IMR-90 (cell line): ENCODE measurements around the gene ROBO3. TPM values are rescaled to one million over a fixed set of nuclear protein-coding genes. Genes with fewer than 3 reads are reported as not detected.

Experiments
- ATAC-seq: fragments of 200-7000 bp; cut with Tn5 transposase; 2 replicates; pipeline ENCODE4 v1.9.1; 2020; ENCODE audit warnings: low read depth, mild to moderate bottlenecking, moderate library complexity
- BruUV-seq: library from RNA; stranded (reverse); fragments of 400-500 nt; replicated peaks from 2 replicates; lab custom pipeline; 2021; lab: Mats Ljungman, UMichigan
- CTCF ChIA-PET: fragments of 300-600 bp; formaldehyde crosslinking; extraction: SDS; loops from one replicate; lab custom pipeline; 2021; ENCODE audit warnings: antibody characterized with exemption; lab: Yijun Ruan, JAX
- POLR2A ChIA-PET: fragments of 300-600 bp; sonication (Branson Sonifier 250); formaldehyde crosslinking; loops from one replicate; lab custom pipeline; 2022; ENCODE audit warnings: antibody characterized with exemption; ENCODE audit not compliant: unreplicated experiment; lab: Charles Lee
- DNase-seq: peaks from one replicate; pipeline ENCODE4 v3.0.0; 2013
- H2AFZ ChIP-seq: replicated peaks from 2 replicates; pipeline ENCODE3; 2013; ENCODE audit warnings: low read length, mild to moderate bottlenecking; ENCODE audit not compliant: poor library complexity
- H2AK5ac ChIP-seq: 2 replicates; pipeline ENCODE4 v1.6.1; 2013; ENCODE audit warnings: low read depth, low read length, inconsistent platforms
- H2AK9ac ChIP-seq: replicated peaks from 2 replicates; pipeline ENCODE3; 2013; ENCODE audit warnings: mild to moderate bottlenecking, low read depth, low read length, moderate library complexity; ENCODE audit not compliant: poor library complexity
- H2BK120ac ChIP-seq: 2 replicates; pipeline ENCODE4 v1.6.1; 2013; ENCODE audit warnings: low read depth, low read length, inconsistent platforms
- H2BK15ac ChIP-seq: 3 replicates; pipeline ENCODE4 v1.6.1; 2013; ENCODE audit warnings: low read depth, low read length, inconsistent platforms
- H2BK20ac ChIP-seq: 2 replicates; pipeline ENCODE4 v1.6.1; 2013; ENCODE audit warnings: low read depth, mild to moderate bottlenecking, inconsistent platforms, low read length, moderate library complexity
- H2BK5ac ChIP-seq: 2 replicates; pipeline ENCODE4 v1.6.1; 2013; ENCODE audit warnings: mild to moderate bottlenecking, low read depth, low read length, inconsistent platforms; ENCODE audit not compliant: poor library complexity, severe bottlenecking
- H3K14ac ChIP-seq: replicated peaks from 2 replicates; pipeline ENCODE4 v1.6.1; 2013; ENCODE audit warnings: low read depth, low read length, inconsistent platforms
- H3K18ac ChIP-seq: 2 replicates; pipeline ENCODE4 v1.6.1; 2013; ENCODE audit warnings: low read depth, low read length, control low read depth
- H3K23ac ChIP-seq: 2 replicates; pipeline ENCODE4 v1.6.1; 2013; ENCODE audit warnings: low read depth, low read length, inconsistent platforms
- H3K27ac ChIP-seq: 2 replicates; pipeline ENCODE4 v1.5.1; 2013; ENCODE audit warnings: mild to moderate bottlenecking, control low read depth, low read length; ENCODE audit not compliant: insufficient read depth
- H3K27me3 ChIP-seq: 2 replicates; pipeline ENCODE4 v1.6.1; 2013; ENCODE audit warnings: low read length; ENCODE audit not compliant: control insufficient read depth, insufficient read depth
- H3K36me3 ChIP-seq: 2 replicates; pipeline ENCODE4 v1.6.1; 2013; ENCODE audit warnings: low read length, mixed read lengths; ENCODE audit not compliant: control insufficient read depth, insufficient read depth
- H3K4ac ChIP-seq: 2 replicates; pipeline ENCODE4 v1.6.1; 2013; ENCODE audit warnings: low read depth, low read length, inconsistent platforms
- H3K4me1 ChIP-seq: 2 replicates; pipeline ENCODE4 v1.6.1; 2013; ENCODE audit warnings: low read length, mixed read lengths; ENCODE audit not compliant: control insufficient read depth, insufficient read depth
- H3K4me2 ChIP-seq: 2 replicates; pipeline ENCODE4 v1.6.1; 2013; ENCODE audit warnings: low read depth, mild to moderate bottlenecking, control low read depth, low read length, moderate library complexity
- H3K4me3 ChIP-seq: 2 replicates; pipeline ENCODE4 v1.5.1; 2013; ENCODE audit warnings: low read depth, mild to moderate bottlenecking, control low read depth, low read length, moderate library complexity; ENCODE audit not compliant: insufficient read depth
- H3K56ac ChIP-seq: 2 replicates; pipeline ENCODE4 v1.6.1; 2013; ENCODE audit warnings: low read length, inconsistent platforms; ENCODE audit not compliant: insufficient read depth; ENCODE audit errors: extremely low read depth
- H3K79me1 ChIP-seq, 2 experiments: 2 replicates each; pipeline ENCODE4 v1.6.1; 2013; ENCODE audit warnings: low read length in 2 of 2, inconsistent platforms in 1 of 2, low read depth in 1 of 2
- H3K9ac ChIP-seq: 2 replicates; pipeline ENCODE4 v1.6.1; 2013; ENCODE audit warnings: low read depth, low read length, control low read depth
- H3K9me1 ChIP-seq: 2 replicates; pipeline ENCODE4 v1.6.1; 2013; ENCODE audit warnings: low read length, inconsistent platforms; ENCODE audit not compliant: insufficient read depth
- H3K9me3 ChIP-seq: 2 replicates; pipeline ENCODE4 v1.6.1; 2013; ENCODE audit warnings: low read length; ENCODE audit not compliant: control insufficient read depth, insufficient read depth
- H4K20me1 ChIP-seq: 2 replicates; pipeline ENCODE4 v1.6.1; 2013; ENCODE audit warnings: low read length, inconsistent platforms; ENCODE audit not compliant: insufficient read depth
- H4K5ac ChIP-seq: 2 replicates; pipeline ENCODE4 v1.6.1; 2013; ENCODE audit warnings: mild to moderate bottlenecking, low read depth, low read length, control low read depth
- H4K8ac ChIP-seq, 2 experiments: 2 replicates each; pipeline ENCODE4 v1.6.1; 2013; ENCODE audit warnings: low read depth in 2 of 2, low read length in 2 of 2, control low read depth in 1 of 2, inconsistent platforms in 1 of 2
- H4K91ac ChIP-seq: 2 replicates; pipeline ENCODE4 v1.6.1; 2013; ENCODE audit warnings: low read depth, low read length, inconsistent platforms; ENCODE audit not compliant: insufficient read depth
- FOS ChIP-seq: fragments of 150-350 bp; IDR thresholded peaks from 2 replicates; pipeline ENCODE4 v1.6.1; 2016; ENCODE audit warnings: low read depth, low read length
- WGBS, 2 experiments: methylation state at CpG; one replicate each; pipeline versions ENCODE4 v1.1.5 to v1.1.7; 2013; ENCODE audit warnings: missing lambda C conversion rate in 2 of 2; ENCODE audit not compliant: insufficient read length in 1 of 2; ENCODE audit errors: extremely low coverage in 2 of 2; 5-methylcytosine and 5-hydroxymethylcytosine counted together
- dilution Hi-C: fragments of 300-500 bp; cut with HindIII; formaldehyde crosslinking; loops from one replicate; pipeline ENCODE4 v1.14.3; 2018; ENCODE audit warnings: low sequenced_read_pairs; ENCODE audit not compliant: unreplicated experiment
- in situ Hi-C: fragments of 300-500 bp; cut with MboI; formaldehyde crosslinking; loops from 3 replicates; pipeline ENCODE4 v1.14.3; 2019; ENCODE audit warnings: low sequenced_read_pairs, inconsistent platforms, mixed read lengths
- intact Hi-C: fragments of 100-400 bp; cut with micrococcal nuclease; formaldehyde crosslinking; loops from 2 replicates; pipeline ENCODE4 v1.10.0; 2022
- polyA plus RNA-seq, 3 experiments: library from polyadenylated mRNA; depleted of rRNA; stranded (reverse); fragments of >200 nt; gene quantifications; 2 replicates each; pipeline ENCODE4 v1.2.3, GENCODE V29; 2012; ENCODE audit warnings: low replicate concordance in 1 of 3
- total RNA-seq: library from RNA; depleted of rRNA; stranded (reverse); fragments of >200 nt; gene quantifications from 2 replicates; pipeline ENCODE4 v1.2.3, GENCODE V29; 2012

ROBO3 gene
- total and polyA plus RNA-seq, 2 of the 4 experiments (the other 2 are of a cell fraction) = 12.0 to 54.1 TPM

GRCh38 chr11:124870430-124870829, 5.2 kb downstream of the ROBO3 start:
- dilution Hi-C loops (no loop called here), in situ Hi-C loops (no loop called here), intact Hi-C loops (loop anchor here (10.0 kb wide), 1 partner anchor 534 kb away; no protein-coding TSS in a partner anchor)
- H3K23ac ChIP-seq = no peak overlapping the region; the same call in 1 of the 2 replicates
- no peak overlapping the region for H2BK15ac ChIP-seq
- H2AK9ac ChIP-seq = no peak overlapping the region
- H3K9ac ChIP-seq = no peak overlapping the region
- no peak overlapping the region for H3K14ac ChIP-seq
- no peak overlapping the region for H2BK120ac ChIP-seq
- no peak overlapping the region for H3K18ac ChIP-seq
- H3K56ac ChIP-seq = no peak overlapping the region
- ChIA-PET CTCF (interaction anchor here (0.9 kb wide), 1 partner anchor 34 kb away, joined by 4 read pairs; no protein-coding TSS in a partner anchor), POLR2A (no interaction called here)
- H3K9me3 ChIP-seq = no peaks in the 10 kb centered on the region; the same call in 1 of the 2 replicates
- H4K5ac ChIP-seq = no peak overlapping the region
- H3K79me1 ChIP-seq = no peaks in the 10 kb centered on the region
- no peak overlapping the region for H4K91ac ChIP-seq
- no peak overlapping the region for H2BK5ac ChIP-seq
- no TSS peak for BruUV-seq
- 0 out of 2 replicates have a peak, but pooled peaks cover 4% of the 10 kb centered on the region for H4K20me1 ChIP-seq
- peaks cover 77% of the 10 kb centered on the region for H3K27me3 ChIP-seq
- H2BK20ac ChIP-seq = no peak overlapping the region
- DNase-seq (no peak), ATAC-seq (no peak)
- H4K8ac ChIP-seq = no peak overlapping the region
- 61% methylated on average over 5 of the region's 7 CpGs; no CpG with 5 or more reads in 1 of the 2 experiments for WGBS, 2 experiments
- H3K27ac ChIP-seq = no peak overlapping the region
- no peaks in the 10 kb centered on the region; the same call in 1 of the 2 replicates for H3K9me1 ChIP-seq
- no peak overlapping the region for H2AFZ ChIP-seq
- H3K4me2 ChIP-seq = no peak overlapping the region
- H3K4ac ChIP-seq = no peak overlapping the region
- H3K4me3 ChIP-seq = no peak overlapping the region
- no peak overlapping the region for H2AK5ac ChIP-seq
- H3K4me1 ChIP-seq = peaks cover 2% of the 10 kb centered on the region
- TF ChIP-seq FOS = no peak
- no peaks in the 10 kb centered on the region for H3K36me3 ChIP-seq
